ENCODE results near the gene C8B. TPM values are rescaled to one million over a fixed set of nuclear protein-coding genes. Genes with fewer than 3 reads are reported as not detected.

Gene C8B
- polyA plus RNA-seq, 1 donor from 2014 or later = not detected

DNA sequence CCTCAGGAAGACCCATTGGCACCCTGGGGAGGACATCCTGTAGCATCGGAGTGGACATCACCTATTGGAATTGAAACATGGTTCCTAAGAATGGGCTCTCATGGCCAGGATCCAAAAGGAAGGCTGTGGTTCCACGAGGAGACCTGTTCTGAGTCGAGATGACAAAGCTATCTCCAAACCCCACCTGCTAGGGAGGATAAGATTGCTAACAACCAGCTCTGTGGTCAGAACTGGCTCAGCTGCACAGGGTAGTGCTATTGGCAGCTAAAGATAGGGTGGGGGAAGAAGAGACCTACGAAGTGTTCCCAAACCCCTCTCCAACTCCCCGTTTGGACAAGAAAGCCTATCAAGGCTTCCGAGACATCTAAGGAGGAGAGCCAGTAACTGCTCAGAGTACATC is 17.7 kb upstream of the C8B start:
- no peaks in the 10 kb centered on the region for H3K9me2 ChIP-seq (ENCODE audit: insufficient read depth, low read length)
- H3K4me2 ChIP-seq (ENCODE audit: low read length) = no peak overlapping the region
- no peaks in the 10 kb centered on the region for H3K9me3 ChIP-seq (ENCODE audit: low read length)
- H4K20me1 ChIP-seq (ENCODE audit: insufficient read depth) = no peaks in the 10 kb centered on the region
- no peak overlapping the region for H3K9ac ChIP-seq (ENCODE audit: low read length)
- no peak overlapping the region for H3K4me3 ChIP-seq (ENCODE audit: low read length)
- H3F3A ChIP-seq (ENCODE audit: insufficient read depth, low read length, poor library complexity, severe bottlenecking) = no peaks in the 10 kb centered on the region
- no peak overlapping the region for H3K27ac ChIP-seq (ENCODE audit: low read length)
- H3K79me2 ChIP-seq (replicated peaks; ENCODE audit: insufficient read depth, low read length) = no peaks in the 10 kb centered on the region
- no peaks in the 10 kb centered on the region for H3K27me3 ChIP-seq (ENCODE audit: insufficient read depth, low read depth, low read length)
- TF ChIP-seq EP300 (conservative IDR thresholded peaks at IDR 0.05; ENCODE audit: poor library complexity, severe bottlenecking) (no peak), RAD21 (conservative IDR thresholded peaks at IDR 0.05) (no peak), POLR2AphosphoS5 (IDR thresholded peaks at IDR 0.05) (no peak), TAF1 (IDR thresholded peaks at IDR 0.05; ENCODE audit: low read depth) (no peak), EZH2 (IDR thresholded peaks at IDR 0.05; ENCODE audit: borderline replicate concordance, insufficient read depth, low read length, poor library complexity, severe bottlenecking) (no peak), SMC3 (conservative IDR thresholded peaks at IDR 0.05; ENCODE audit: poor library complexity) (no peak), MXI1 (conservative IDR thresholded peaks at IDR 0.05; ENCODE audit: poor library complexity, severe bottlenecking) (no peak)
- TF ChIP-seq, protein P1, sequence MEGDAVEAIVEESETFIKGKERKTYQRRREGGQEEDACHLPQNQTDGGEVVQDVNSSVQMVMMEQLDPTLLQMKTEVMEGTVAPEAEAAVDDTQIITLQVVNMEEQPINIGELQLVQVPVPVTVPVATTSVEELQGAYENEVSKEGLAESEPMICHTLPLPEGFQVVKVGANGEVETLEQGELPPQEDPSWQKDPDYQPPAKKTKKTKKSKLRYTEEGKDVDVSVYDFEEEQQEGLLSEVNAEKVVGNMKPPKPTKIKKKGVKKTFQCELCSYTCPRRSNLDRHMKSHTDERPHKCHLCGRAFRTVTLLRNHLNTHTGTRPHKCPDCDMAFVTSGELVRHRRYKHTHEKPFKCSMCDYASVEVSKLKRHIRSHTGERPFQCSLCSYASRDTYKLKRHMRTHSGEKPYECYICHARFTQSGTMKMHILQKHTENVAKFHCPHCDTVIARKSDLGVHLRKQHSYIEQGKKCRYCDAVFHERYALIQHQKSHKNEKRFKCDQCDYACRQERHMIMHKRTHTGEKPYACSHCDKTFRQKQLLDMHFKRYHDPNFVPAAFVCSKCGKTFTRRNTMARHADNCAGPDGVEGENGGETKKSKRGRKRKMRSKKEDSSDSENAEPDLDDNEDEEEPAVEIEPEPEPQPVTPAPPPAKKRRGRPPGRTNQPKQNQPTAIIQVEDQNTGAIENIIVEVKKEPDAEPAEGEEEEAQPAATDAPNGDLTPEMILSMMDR (IDR thresholded peaks at IDR 0.05; ENCODE audit: poor library complexity, severe bottlenecking) = no peak
- TF ChIP-seq, protein P2, sequence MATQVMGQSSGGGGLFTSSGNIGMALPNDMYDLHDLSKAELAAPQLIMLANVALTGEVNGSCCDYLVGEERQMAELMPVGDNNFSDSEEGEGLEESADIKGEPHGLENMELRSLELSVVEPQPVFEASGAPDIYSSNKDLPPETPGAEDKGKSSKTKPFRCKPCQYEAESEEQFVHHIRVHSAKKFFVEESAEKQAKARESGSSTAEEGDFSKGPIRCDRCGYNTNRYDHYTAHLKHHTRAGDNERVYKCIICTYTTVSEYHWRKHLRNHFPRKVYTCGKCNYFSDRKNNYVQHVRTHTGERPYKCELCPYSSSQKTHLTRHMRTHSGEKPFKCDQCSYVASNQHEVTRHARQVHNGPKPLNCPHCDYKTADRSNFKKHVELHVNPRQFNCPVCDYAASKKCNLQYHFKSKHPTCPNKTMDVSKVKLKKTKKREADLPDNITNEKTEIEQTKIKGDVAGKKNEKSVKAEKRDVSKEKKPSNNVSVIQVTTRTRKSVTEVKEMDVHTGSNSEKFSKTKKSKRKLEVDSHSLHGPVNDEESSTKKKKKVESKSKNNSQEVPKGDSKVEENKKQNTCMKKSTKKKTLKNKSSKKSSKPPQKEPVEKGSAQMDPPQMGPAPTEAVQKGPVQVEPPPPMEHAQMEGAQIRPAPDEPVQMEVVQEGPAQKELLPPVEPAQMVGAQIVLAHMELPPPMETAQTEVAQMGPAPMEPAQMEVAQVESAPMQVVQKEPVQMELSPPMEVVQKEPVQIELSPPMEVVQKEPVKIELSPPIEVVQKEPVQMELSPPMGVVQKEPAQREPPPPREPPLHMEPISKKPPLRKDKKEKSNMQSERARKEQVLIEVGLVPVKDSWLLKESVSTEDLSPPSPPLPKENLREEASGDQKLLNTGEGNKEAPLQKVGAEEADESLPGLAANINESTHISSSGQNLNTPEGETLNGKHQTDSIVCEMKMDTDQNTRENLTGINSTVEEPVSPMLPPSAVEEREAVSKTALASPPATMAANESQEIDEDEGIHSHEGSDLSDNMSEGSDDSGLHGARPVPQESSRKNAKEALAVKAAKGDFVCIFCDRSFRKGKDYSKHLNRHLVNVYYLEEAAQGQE (IDR thresholded peaks at IDR 0.05; ENCODE audit: borderline replicate concordance) = no peak
- no peak overlapping the region for H2AFZ ChIP-seq (ENCODE audit: low read depth, low read length)
- H3K36me3 ChIP-seq (ENCODE audit: insufficient read depth, low read length) = no peaks in the 10 kb centered on the region

DNA sequence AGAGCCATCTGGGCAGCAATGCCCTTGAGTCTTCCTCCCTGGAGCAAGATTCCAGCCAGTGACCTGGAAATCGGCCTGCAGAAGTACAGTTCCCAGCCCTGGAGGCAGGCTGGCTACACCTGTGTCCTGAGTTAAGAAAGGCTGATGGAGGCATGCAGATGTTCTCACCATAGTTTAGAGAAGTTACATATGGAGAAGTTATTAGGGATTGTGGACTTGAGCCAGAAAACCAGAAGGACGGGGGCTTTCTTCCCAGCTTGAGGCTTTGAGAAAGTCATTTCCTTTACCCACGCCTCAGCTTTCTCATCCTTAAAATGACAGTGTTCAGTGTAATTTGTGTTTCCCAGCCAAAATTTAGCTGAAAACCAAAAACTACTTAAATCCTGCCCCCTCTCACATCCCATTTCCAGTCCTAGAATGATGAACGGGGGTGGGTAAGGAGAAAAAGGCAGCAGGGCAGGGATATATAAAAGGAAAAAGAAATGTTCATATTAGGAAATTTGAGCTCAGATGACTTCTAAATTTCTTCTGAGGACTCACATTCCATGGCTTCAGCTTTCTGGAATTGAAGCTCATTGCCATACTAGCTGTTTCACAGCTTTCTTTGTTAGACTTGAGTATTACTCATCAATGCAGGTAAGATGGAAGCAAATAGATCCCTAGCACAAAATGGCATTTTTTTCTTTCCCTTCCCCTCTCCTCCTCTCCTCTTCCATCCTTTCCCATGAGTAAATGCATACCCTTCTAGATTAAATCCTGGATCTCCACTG is 14.4 kb upstream of the C8B start:
- Histone ChIP-seq H3K9me3 (ENCODE audit: low read length) (no peaks in the 10 kb centered on the region), H3K9ac (ENCODE audit: low read length) (no peak overlapping the region), H3K9me2 (ENCODE audit: insufficient read depth, low read length) (no peaks in the 10 kb centered on the region), H3F3A (ENCODE audit: insufficient read depth, low read length, poor library complexity, severe bottlenecking) (no peaks in the 10 kb centered on the region), H3K4me2 (ENCODE audit: low read length) (no peak overlapping the region), H3K36me3 (ENCODE audit: insufficient read depth, low read length) (no peaks in the 10 kb centered on the region), H2AFZ (ENCODE audit: low read depth, low read length) (no peak overlapping the region), H3K4me3 (ENCODE audit: low read length) (no peak overlapping the region), H3K79me2 (replicated peaks; ENCODE audit: insufficient read depth, low read length) (no peaks in the 10 kb centered on the region), H3K27ac (ENCODE audit: low read length) (no peak overlapping the region), H4K20me1 (ENCODE audit: insufficient read depth) (no peaks in the 10 kb centered on the region), H3K27me3 (ENCODE audit: insufficient read depth, low read depth, low read length) (no peaks in the 10 kb centered on the region)
- TF ChIP-seq SMC3 (conservative IDR thresholded peaks at IDR 0.05; ENCODE audit: poor library complexity) (no peak), TAF1 (IDR thresholded peaks at IDR 0.05; ENCODE audit: low read depth) (no peak), EZH2 (IDR thresholded peaks at IDR 0.05; ENCODE audit: borderline replicate concordance, insufficient read depth, low read length, poor library complexity, severe bottlenecking) (no peak), MXI1 (conservative IDR thresholded peaks at IDR 0.05; ENCODE audit: poor library complexity, severe bottlenecking) (no peak), RAD21 (conservative IDR thresholded peaks at IDR 0.05) (no peak), EP300 (conservative IDR thresholded peaks at IDR 0.05; ENCODE audit: poor library complexity, severe bottlenecking) (no peak), POLR2AphosphoS5 (IDR thresholded peaks at IDR 0.05) (no peak)
